PC-3 (cell line): Measurements from ENCODE around the gene FOXN4. TPM values are rescaled to one million over a fixed set of nuclear protein-coding genes. Genes with fewer than 3 reads are reported as not detected.

Experiments
- ATAC-seq: fragments of 200-7000 bp; cut with Tn5 transposase; 2 replicates; pipeline ENCODE4 v1.9.1; 2020; ENCODE audit warnings: mild to moderate bottlenecking, moderate library complexity
- BruUV-seq: library from RNA; stranded (reverse); fragments of 400-500 nt; replicated peaks from 2 replicates; lab custom pipeline; 2021; lab: Mats Ljungman, UMichigan
- CTCF ChIA-PET: fragments of 300-600 bp; sonication (Branson Sonifier 250); formaldehyde crosslinking; loops from one replicate; lab custom pipeline; 2022; ENCODE audit warnings: antibody characterized with exemption; lab: Charles Lee
- POLR2A ChIA-PET: fragments of 300-600 bp; sonication (Branson Sonifier 250); formaldehyde crosslinking; loops from one replicate; lab custom pipeline; 2022; ENCODE audit warnings: antibody characterized with exemption; ENCODE audit not compliant: unreplicated experiment; lab: Charles Lee
- DNase-seq: peaks from one replicate; pipeline ENCODE4 v3.0.0-alpha.2; 2015
- H2AFZ ChIP-seq: fragments of 300-600 bp; sonication (generic); 2 replicates; pipeline ENCODE4 v1.6.0; 2016; ENCODE audit warnings: antibody characterized with exemption, low read length
- H3F3A ChIP-seq: fragments of 300-600 bp; sonication (generic); one replicate; pipeline ENCODE4 v1.6.0; 2017; ENCODE audit warnings: antibody characterized with exemption, low read length, control low read depth, mild to moderate bottlenecking; ENCODE audit not compliant: unreplicated experiment
- H3K27ac ChIP-seq: fragments of 300-600 bp; sonication (generic); 2 replicates; pipeline ENCODE4 v1.5.1; 2016; ENCODE audit warnings: mild to moderate bottlenecking, low read length
- H3K27me3 ChIP-seq: fragments of 300-600 bp; sonication (generic); 2 replicates; pipeline ENCODE4 v1.6.1; 2016; ENCODE audit warnings: low read length, mixed read lengths
- H3K36me3 ChIP-seq: fragments of 300-600 bp; sonication (generic); 2 replicates; pipeline ENCODE4 v1.6.1; 2016; ENCODE audit warnings: low read depth, mixed run types, low read length, mixed read lengths
- H3K4me1 ChIP-seq: fragments of 300-600 bp; sonication (generic); 2 replicates; pipeline ENCODE4 v1.5.1; 2016; ENCODE audit warnings: low read length; ENCODE audit not compliant: insufficient read depth
- H3K4me2 ChIP-seq: fragments of 300-600 bp; sonication (generic); 2 replicates; pipeline ENCODE4 v1.6.0; 2016; ENCODE audit warnings: low read length
- H3K4me3 ChIP-seq: fragments of 300-600 bp; sonication (generic); 2 replicates; pipeline ENCODE4 v1.5.1; 2016; ENCODE audit warnings: mild to moderate bottlenecking, low read length, mixed read lengths
- H3K79me2 ChIP-seq: fragments of 300-600 bp; sonication (generic); 2 replicates; pipeline ENCODE4 v1.6.1; 2017; ENCODE audit warnings: low read length, mixed read lengths
- H3K9ac ChIP-seq: fragments of 300-600 bp; sonication (generic); 2 replicates; pipeline ENCODE4 v1.6.0; 2016; ENCODE audit warnings: mild to moderate bottlenecking, low read length
- H3K9me2 ChIP-seq: fragments of 300-600 bp; sonication (generic); replicated peaks from 2 replicates; pipeline ENCODE4 v1.6.1; 2016; ENCODE audit warnings: mixed run types, low read length, mixed read lengths
- H3K9me3 ChIP-seq: fragments of 300-600 bp; sonication (generic); 2 replicates; pipeline ENCODE4 v1.6.1; 2016; ENCODE audit warnings: low read length, mixed read lengths
- H4K20me1 ChIP-seq: fragments of 300-600 bp; sonication (generic); 2 replicates; pipeline ENCODE4 v1.6.1; 2016; ENCODE audit warnings: low read length, mixed read lengths
- CTCF ChIP-seq: fragments of 300-600 bp; sonication (generic); conservative IDR thresholded peaks from 2 replicates; pipeline ENCODE4 v1.5.1; 2017; ENCODE audit warnings: antibody characterized with exemption, low read depth, mild to moderate bottlenecking, low read length
- EZH2 ChIP-seq: fragments of 300-600 bp; sonication (generic); IDR thresholded peaks from one replicate; pipeline ENCODE4 v1.6.1; 2017; ENCODE audit warnings: antibody characterized with exemption, mild to moderate bottlenecking, low read length; ENCODE audit not compliant: unreplicated experiment
- EZH2phosphoT487 ChIP-seq: fragments of 300-600 bp; sonication (generic); IDR thresholded peaks from 2 replicates; pipeline ENCODE4 v1.6.1; 2018; ENCODE audit warnings: mild to moderate bottlenecking, antibody characterized with exemption, low read length, borderline replicate concordance
- intact Hi-C: fragments of 100-400 bp; cut with micrococcal nuclease; formaldehyde crosslinking; loops from 2 replicates; pipeline ENCODE4 v1.9.0; 2023
- total RNA-seq: library from RNA; depleted of rRNA; stranded (reverse); fragments of >200 nt; gene quantifications from 2 replicates; pipeline ENCODE4 v1.2.3, GENCODE V29; 2014

Gene FOXN4
- total RNA-seq, 1 experiment from 2014 or later = not detected

- CTCF ChIA-PET = no interaction called here
- no peaks in the 10 kb centered on the region for H3K27me3 ChIP-seq
- no peaks in the 10 kb centered on the region for H3K79me2 ChIP-seq
- no peak for DNase-seq
- H3K9ac ChIP-seq = no peak overlapping the region
- POLR2A ChIA-PET = no interaction called here
- no peak overlapping the region for H3K27ac ChIP-seq
- no peak overlapping the region for H3K4me3 ChIP-seq
- H3K9me3 ChIP-seq = no peaks in the 10 kb centered on the region
- TF ChIP-seq EZH2phosphoT487 = no peak
- TF ChIP-seq CTCF = no peak
- TF ChIP-seq EZH2 = no peak
- 0 out of 2 replicates have a peak, but pooled peaks cover 1% of the 10 kb centered on the region for H3K4me1 ChIP-seq
- intact Hi-C loops = no loop called here
- H3K9me2 ChIP-seq = no peaks in the 10 kb centered on the region
- no peaks in the 10 kb centered on the region for H3K36me3 ChIP-seq
- H4K20me1 ChIP-seq = no peaks in the 10 kb centered on the region
- BruUV-seq = no TSS peak
- no peak for ATAC-seq
- no peak overlapping the region for H2AFZ ChIP-seq
- H3K4me2 ChIP-seq = no peak overlapping the region
- H3F3A ChIP-seq = no peaks in the 10 kb centered on the region
These were observed 49.6 kb downstream of the FOXN4 start for GRCh38 chr12:109259545-109259895.

DNA sequence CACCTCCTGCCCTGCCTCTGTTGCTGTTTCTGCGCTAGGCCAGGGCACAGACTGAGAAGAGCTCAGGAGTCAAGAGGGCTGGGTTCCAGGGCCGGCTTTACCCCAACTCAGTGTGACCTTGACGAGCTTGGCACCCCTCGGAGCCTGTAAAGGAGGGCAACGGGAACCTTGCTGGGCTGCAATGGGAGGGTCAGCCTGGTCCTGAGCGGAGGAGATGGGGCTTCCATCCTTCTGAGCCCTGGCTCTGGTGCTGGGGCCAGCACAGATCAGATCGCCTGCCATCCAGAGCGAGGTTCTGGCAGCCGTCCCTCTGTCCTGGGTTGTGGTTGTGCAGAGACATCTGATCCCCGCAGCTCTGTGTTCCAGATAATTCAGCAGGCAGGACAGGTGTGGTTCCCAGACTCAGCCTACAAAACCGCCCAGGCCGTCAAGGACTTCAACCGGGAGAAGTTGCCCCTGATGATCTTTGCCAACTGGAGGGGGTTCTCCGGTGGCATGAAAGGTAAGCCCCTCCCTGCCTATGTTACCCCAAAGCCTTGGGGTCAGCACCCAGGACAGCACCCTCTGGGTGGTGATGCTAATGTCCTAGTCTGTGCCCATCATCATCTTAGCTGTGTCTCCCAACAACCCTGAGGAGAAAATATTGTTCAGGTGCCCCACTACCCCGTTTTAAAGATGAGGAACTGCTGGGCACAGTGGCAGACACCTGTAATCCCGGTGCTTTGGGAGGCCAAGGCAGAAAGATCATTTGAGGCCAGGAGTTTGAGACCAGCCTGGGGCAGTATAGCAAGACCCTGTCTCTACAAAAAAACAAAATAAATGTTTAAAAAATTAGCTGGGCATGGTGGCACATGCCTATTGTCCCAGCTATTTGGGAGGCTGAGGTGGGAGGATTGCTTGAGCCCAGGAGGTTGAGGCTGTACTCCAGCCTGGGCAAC, 50.2 kb downstream of the FOXN4 start:
- H3K79me2 ChIP-seq = no peaks in the 10 kb centered on the region
- ATAC-seq = no peak
- no TSS peak for BruUV-seq
- intact Hi-C loops = no loop called here
- ChIA-PET CTCF (no interaction called here), POLR2A (no interaction called here)
- TF ChIP-seq EZH2 = no peak
- TF ChIP-seq CTCF = no peak
- TF ChIP-seq EZH2phosphoT487 = no peak
- H3K27ac ChIP-seq = no peak overlapping the region
- H2AFZ ChIP-seq = no peak overlapping the region
- H3K27me3 ChIP-seq = no peaks in the 10 kb centered on the region
- no peak overlapping the region for H3K4me3 ChIP-seq
- DNase-seq = no peak
- H3K4me2 ChIP-seq = no peak overlapping the region
- no peaks in the 10 kb centered on the region for H3K9me2 ChIP-seq
- H3K9me3 ChIP-seq = peaks cover 2% of the 10 kb centered on the region
- H3F3A ChIP-seq = no peaks in the 10 kb centered on the region
- no peaks in the 10 kb centered on the region for H3K4me1 ChIP-seq
- H3K9ac ChIP-seq = no peak overlapping the region
- H3K36me3 ChIP-seq = peaks cover 3% of the 10 kb centered on the region; the same call in 1 of the 2 replicates
- H4K20me1 ChIP-seq = no peaks in the 10 kb centered on the region

GRCh38 chr12:109258201-109258600, 50.9 kb downstream of the FOXN4 start:
- no peak overlapping the region for H2AFZ ChIP-seq
- H3K36me3 ChIP-seq = peaks cover 9% of the 10 kb centered on the region; the same call in 1 of the 2 replicates
- ChIA-PET CTCF (no interaction called here), POLR2A (no interaction called here)
- H3K27me3 ChIP-seq = no peaks in the 10 kb centered on the region
- BruUV-seq = no TSS peak
- no peaks in the 10 kb centered on the region for H3K4me1 ChIP-seq
- H4K20me1 ChIP-seq = no peaks in the 10 kb centered on the region
- H3K9ac ChIP-seq = no peak overlapping the region
- no peaks in the 10 kb centered on the region for H3K9me2 ChIP-seq
- DNase-seq = no peak
- H3K27ac ChIP-seq = no peak overlapping the region
- no peaks in the 10 kb centered on the region for H3F3A ChIP-seq
- ATAC-seq = no peak
- no peaks in the 10 kb centered on the region for H3K79me2 ChIP-seq
- TF ChIP-seq EZH2phosphoT487 (no peak), EZH2 (no peak), CTCF (no peak)
- H3K9me3 ChIP-seq = peaks cover 5% of the 10 kb centered on the region
- intact Hi-C loops = no loop called here
- no peak overlapping the region for H3K4me2 ChIP-seq
- H3K4me3 ChIP-seq = no peak overlapping the region
